OCI-LY1 (cell line): ENCODE data around the gene SHROOM3.

Source experiments
- CTCF ChIP-seq: fragments of 200-600 bp; sonication (generic), shearing (Covaris generic); IDR thresholded peaks from 2 replicates; pipeline ENCODE4 v1.5.1; 2017; ENCODE audit warnings: mild to moderate bottlenecking, antibody characterized with exemption, low read length, moderate library complexity, mixed read lengths
- EZH2 ChIP-seq: fragments of 200-600 bp; sonication (generic), shearing (Covaris generic); IDR thresholded peaks from 2 replicates; pipeline ENCODE4 v1.8.0; 2017; ENCODE audit warnings: borderline replicate concordance, mixed run types, mild to moderate bottlenecking, antibody characterized with exemption, low read length, moderate library complexity, mixed read lengths

DNA sequence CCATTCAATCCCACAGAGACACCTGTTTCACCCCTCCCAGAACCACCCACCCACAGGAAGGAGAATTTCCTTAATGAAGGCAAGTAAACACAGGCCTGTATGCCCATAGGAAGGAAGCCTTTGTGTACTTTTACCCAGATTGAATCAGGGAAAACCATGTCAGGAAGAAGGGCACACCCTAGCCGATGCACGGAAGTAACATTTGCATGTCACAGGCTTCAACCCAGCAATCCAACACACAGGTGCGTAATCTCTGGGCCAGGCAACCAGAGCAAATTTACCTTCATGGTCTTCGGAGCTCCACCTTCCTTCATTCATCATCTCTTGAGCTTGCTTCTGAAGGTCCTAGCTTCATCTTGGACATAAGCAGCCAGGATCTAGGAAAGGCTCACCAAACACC, 206.3 kb downstream of the SHROOM3 start:
- TF ChIP-seq CTCF = no peak
- TF ChIP-seq EZH2 = no peak
